GM21825 (cell line): ENCODE data around the gene KCNQ5.
"Not testable (repeated sequence)": the region's sequence is repeated elsewhere in the genome, so short reads cannot be mapped to it uniquely, and the experiment has no call there.

ENCODE experiments used
- ATAC-seq: cut with Tn5 transposase; IDR thresholded peaks from one replicate; pipeline ENCODE4 v1.9.1; 2021; ENCODE audit warnings: mild to moderate bottlenecking, moderate library complexity; ENCODE audit not compliant: unreplicated experiment

The KCNQ5 gene

GRCh38 chr6:72621291-72622093 lies at the start of gene KCNQ5:
KCNQ5 (plus strand) TSS chr6:72622064.
- peak; percentile 3 for ATAC-seq

GRCh38 chr6:72579865-72580264 lies 42.0 kb upstream of the KCNQ5 start:
- ATAC-seq, result peak; percentile 73

GRCh38 chr6:72580281-72580940 lies 41.5 kb upstream of the KCNQ5 start:
- ATAC-seq, result peak; percentile 86

- ATAC-seq, result not testable (repeated sequence)
Observed at GRCh38 chr6:72580950-72581349, 40.9 kb upstream of the KCNQ5 start.

GRCh38 chr6:72588155-72588554 lies 33.7 kb upstream of the KCNQ5 start:
- no peak for ATAC-seq

GRCh38 chr6:72589096-72589495 lies 32.8 kb upstream of the KCNQ5 start:
- no peak for ATAC-seq

GRCh38 chr6:72595812-72596211 lies 26.1 kb upstream of the KCNQ5 start:
- no peak for ATAC-seq

- ATAC-seq, result no peak
Observed at GRCh38 chr6:72616406-72617015, 5.4 kb upstream of the KCNQ5 start.

- ATAC-seq, result no peak
Observed at GRCh38 chr6:72617721-72618120, 4.1 kb upstream of the KCNQ5 start.

- ATAC-seq, result peak; percentile 47
Observed at GRCh38 chr6:72619883-72620696, 1.8 kb upstream of the KCNQ5 start.

- no peak for ATAC-seq
Observed at GRCh38 chr6:72620871-72621290, 983 bp upstream of the KCNQ5 start.

- ATAC-seq, result peak; percentile 32
Observed at GRCh38 chr6:72622094-72622940, 453 bp downstream of the KCNQ5 start.

- ATAC-seq, result no peak
Observed at GRCh38 chr6:72623808-72624207, 1.9 kb downstream of the KCNQ5 start.

GRCh38 chr6:72624557-72625160 lies 2.8 kb downstream of the KCNQ5 start:
- no peak for ATAC-seq

GRCh38 chr6:72626126-72626525 lies 4.3 kb downstream of the KCNQ5 start:
- ATAC-seq, result no peak

GRCh38 chr6:72627539-72627938 lies 5.7 kb downstream of the KCNQ5 start:
- ATAC-seq, result no peak

GRCh38 chr6:72631480-72631879 lies 9.6 kb downstream of the KCNQ5 start:
- ATAC-seq, result no peak

GRCh38 chr6:72635636-72636035 lies 13.8 kb downstream of the KCNQ5 start:
- no peak for ATAC-seq

- peak; percentile 89 for ATAC-seq
Observed at GRCh38 chr6:72636215-72636614, 14.4 kb downstream of the KCNQ5 start.

GRCh38 chr6:72636786-72637185 lies 14.9 kb downstream of the KCNQ5 start:
- ATAC-seq, result no peak
